HepG2 (cell line): ENCODE data around the gene TNFRSF9. TPM values are rescaled to one million over a fixed set of nuclear protein-coding genes. Genes with fewer than 3 reads are reported as not detected.

Source experiments
- ATAC-seq: fragments of 200-7000 bp; cut with Tn5 transposase; 3 replicates; pipeline ENCODE4 v1.9.1; 2020; ENCODE audit warnings: mild to moderate bottlenecking, moderate library complexity
- BruUV-seq: library from RNA; stranded (reverse); fragments of 400-500 nt; replicated peaks from 2 replicates; lab custom pipeline; 2021; lab: Mats Ljungman, UMichigan
- CTCF ChIA-PET: fragments of 300-600 bp; formaldehyde crosslinking; extraction: SDS; loops from one replicate; lab custom pipeline; 2021; ENCODE audit warnings: low total read pairs, inconsistent platforms, low intra/inter-chr PET ratio; lab: Yijun Ruan, JAX
- POLR2A ChIA-PET: fragments of 350-600 bp; sonication (Branson Sonifier 250); formaldehyde crosslinking; loops from one replicate; lab custom pipeline; 2020; ENCODE audit warnings: antibody characterized with exemption, inconsistent platforms; lab: Yijun Ruan, JAX
- DNase-seq: peaks from one replicate; pipeline ENCODE4 v3.0.0-alpha.2; 2015; ENCODE audit warnings: low spot score
- FAIRE-seq: peaks from 3 replicates; lab custom pipeline; 2011; peaks lifted over from hg19 to GRCh38; lab: Jason Lieb, UNC
- H2AFZ ChIP-seq: one replicate; pipeline ENCODE4 v1.6.1; 2011; ENCODE audit warnings: low read length, inconsistent platforms
- H3K27ac ChIP-seq: fragments of 300-600 bp; 3 replicates; pipeline ENCODE4 v1.8.0; 2011; ENCODE audit warnings: mixed run types, mild to moderate bottlenecking, mixed read lengths, low read length, inconsistent platforms; ENCODE audit not compliant: insufficient read depth; ENCODE audit errors: extremely low read length
- H3K27me3 ChIP-seq, 2 experiments: fragments of 200-600 bp in 1 of 2; 2 replicates in 1 of 2; 3 replicates in 1 of 2; pipeline versions ENCODE4 v1.6.0 to v1.8.0; 2011; ENCODE audit warnings: low read length in 2 of 2, mild to moderate bottlenecking in 2 of 2, moderate library complexity in 2 of 2, inconsistent platforms in 1 of 2; ENCODE audit not compliant: insufficient read depth in 2 of 2, control insufficient read depth in 1 of 2
- H3K36me3 ChIP-seq, 2 experiments: fragments of 200-600 bp in 1 of 2; replicated peaks in 1 of 2; 2 replicates in 1 of 2; 3 replicates in 1 of 2; pipeline versions ENCODE4 v1.5.1 to v1.8.0; 2011; ENCODE audit warnings: low read length in 2 of 2, inconsistent platforms in 1 of 2; ENCODE audit not compliant: insufficient read depth in 2 of 2, control insufficient read depth in 1 of 2
- H3K4me1 ChIP-seq: 2 replicates; pipeline ENCODE4 v1.5.1; 2012; ENCODE audit warnings: low read length, inconsistent platforms; ENCODE audit not compliant: insufficient read depth
- H3K4me2 ChIP-seq: 2 replicates; pipeline ENCODE4 v1.6.0; 2011; ENCODE audit warnings: low read depth, low read length, inconsistent platforms
- H3K4me3 ChIP-seq, 3 experiments: fragments of 200-600 bp in 1 of 3; sonication (generic), shearing (Covaris generic) in 1 of 3; replicated peaks in 1 of 3; 2 replicates each; pipeline ENCODE4 v1.5.1; 2011 to 2016; ENCODE audit warnings: low read length in 3 of 3, inconsistent platforms in 2 of 3, low read depth in 2 of 3, mild to moderate bottlenecking in 2 of 3, control low read depth in 1 of 3, mixed read lengths in 1 of 3; ENCODE audit not compliant: insufficient read depth in 1 of 3
- H3K79me2 ChIP-seq: one replicate; pipeline ENCODE4 v1.6.1; 2011; ENCODE audit warnings: low read length, inconsistent platforms; ENCODE audit not compliant: insufficient read depth
- H3K9ac ChIP-seq: 2 replicates; pipeline ENCODE4 v1.6.0; 2011; ENCODE audit warnings: mild to moderate bottlenecking, low read depth, low read length, inconsistent platforms; ENCODE audit not compliant: insufficient read depth
- H3K9me3 ChIP-seq: 2 replicates; pipeline ENCODE4 v1.5.1; 2012; ENCODE audit warnings: mild to moderate bottlenecking, low read length
- H4K20me1 ChIP-seq: 2 replicates; pipeline ENCODE4 v1.6.0; 2011; ENCODE audit warnings: inconsistent platforms, mild to moderate bottlenecking, low read length, moderate library complexity; ENCODE audit not compliant: insufficient read depth
- CEBPB ChIP-seq: IDR thresholded peaks from 2 replicates; pipeline ENCODE4 v1.6.1; 2011; ENCODE audit warnings: low read depth, low read length, improper control_type of control experiment, borderline replicate concordance
- CEBPG ChIP-seq: IDR thresholded peaks from 2 replicates; pipeline ENCODE4 v1.6.1; 2016
- ETV5 ChIP-seq: IDR thresholded peaks from 2 replicates; pipeline ENCODE4 v1.6.1; 2018; ENCODE audit warnings: missing biosample characterization, missing genetic modification reagents, inconsistent platforms, borderline replicate concordance
- MED1 ChIP-seq: sonication (generic); formaldehyde crosslinking; IDR thresholded peaks from 2 replicates; pipeline ENCODE4 v1.4.0; 2020; ENCODE audit warnings: missing genetic modification reagents
- ZMYM4 ChIP-seq: sonication (generic); formaldehyde crosslinking; IDR thresholded peaks from 2 replicates; pipeline ENCODE4 v1.8.1; 2023; ENCODE audit warnings: mild to moderate bottlenecking, missing genetic modification reagents
- ZNF430 ChIP-seq: sonication (generic); formaldehyde crosslinking; IDR thresholded peaks from 2 replicates; pipeline ENCODE4 v1.9.0; 2021; ENCODE audit warnings: mild to moderate bottlenecking, missing genetic modification reagents
- WGBS: methylation state at CpG from one replicate; pipeline ENCODE4 v1.1.6; 2017; ENCODE audit warnings: low lambda C conversion rate; 5-methylcytosine and 5-hydroxymethylcytosine counted together
- in situ Hi-C: cut with HindIII; loops from 2 replicates; pipeline ENCODE4 v1.10.0; 2017; ENCODE audit warnings: low pct_unique_long_range_greater_than_20kb; ENCODE audit not compliant: extremely low pct_ligation_motif_present
- intact Hi-C: fragments of 100-400 bp; cut with micrococcal nuclease; formaldehyde crosslinking; loops from one replicate; pipeline ENCODE4 v1.10.0; 2022; ENCODE audit not compliant: unreplicated experiment
- polyA plus RNA-seq, 8 experiments: library from polyadenylated mRNA; depleted of rRNA in 3 of 8; stranded (reverse) in 7 of 8; unstranded in 1 of 8; fragments of >200 nt; fragmentation: Illumina TruSeq in 4 of 8; extraction: Trizol in 4 of 8; gene quantifications; 2 replicates each; pipeline versions ENCODE4 v1.2.1 to v1.2.3, GENCODE V29; 2011 to 2016; ENCODE audit warnings: low read depth in 4 of 8, missing spikeins in 1 of 8, mixed read lengths in 1 of 8; ENCODE audit not compliant: insufficient read depth in 1 of 8
- total RNA-seq, 5 experiments: library from RNA; depleted of rRNA; stranded (reverse); fragments of >200 nt; fragmentation: Illumina TruSeq; extraction: Trizol; gene quantifications; 2 replicates each; pipeline ENCODE4 v1.2.3, GENCODE V29; 2016; ENCODE audit warnings: low read depth in 1 of 5
- TF ChIP-seq, protein P1 (sequence below): sonication (generic); formaldehyde crosslinking; IDR thresholded peaks from 2 replicates; pipeline ENCODE4 v1.4.0; 2020; ENCODE audit warnings: mild to moderate bottlenecking, missing genetic modification reagents
- TF ChIP-seq, protein P2 (sequence below): IDR thresholded peaks from 2 replicates; pipeline ENCODE4 v1.6.1; 2016
- TF ChIP-seq, protein P3 (sequence below): sonication (generic); formaldehyde crosslinking; conservative IDR thresholded peaks from 2 replicates; pipeline ENCODE4 v1.4.0; 2020; ENCODE audit warnings: mild to moderate bottlenecking, missing genetic modification reagents, moderate library complexity

The TNFRSF9 gene
- total and polyA plus RNA-seq, 2 of the 13 experiments (the other 11 are each of a cell fraction or from before 2014, with no cell fraction given), result 0.07 TPM; not detected in 1

DNA sequence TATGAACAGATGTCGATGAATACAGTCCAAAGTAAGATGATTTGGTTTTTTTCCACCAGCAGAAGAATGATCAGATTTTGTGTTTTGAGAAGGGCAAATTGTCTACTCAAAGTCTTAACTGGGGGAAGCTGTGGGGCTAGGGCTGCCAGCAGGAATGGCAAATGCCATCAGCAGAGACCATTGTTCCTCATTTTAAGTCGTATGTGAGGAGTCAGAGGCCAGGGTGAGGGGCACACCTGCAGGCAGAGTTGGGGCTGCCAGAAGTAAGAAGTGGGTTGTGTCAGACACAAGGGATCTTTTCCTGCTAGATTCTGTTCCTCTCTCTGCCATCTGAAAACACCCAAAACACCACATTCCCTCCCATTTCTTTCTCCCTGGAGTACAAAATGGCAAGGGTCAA is 29.6 kb upstream of the TNFRSF9 start (continued):
- TF ChIP-seq, protein P1, sequence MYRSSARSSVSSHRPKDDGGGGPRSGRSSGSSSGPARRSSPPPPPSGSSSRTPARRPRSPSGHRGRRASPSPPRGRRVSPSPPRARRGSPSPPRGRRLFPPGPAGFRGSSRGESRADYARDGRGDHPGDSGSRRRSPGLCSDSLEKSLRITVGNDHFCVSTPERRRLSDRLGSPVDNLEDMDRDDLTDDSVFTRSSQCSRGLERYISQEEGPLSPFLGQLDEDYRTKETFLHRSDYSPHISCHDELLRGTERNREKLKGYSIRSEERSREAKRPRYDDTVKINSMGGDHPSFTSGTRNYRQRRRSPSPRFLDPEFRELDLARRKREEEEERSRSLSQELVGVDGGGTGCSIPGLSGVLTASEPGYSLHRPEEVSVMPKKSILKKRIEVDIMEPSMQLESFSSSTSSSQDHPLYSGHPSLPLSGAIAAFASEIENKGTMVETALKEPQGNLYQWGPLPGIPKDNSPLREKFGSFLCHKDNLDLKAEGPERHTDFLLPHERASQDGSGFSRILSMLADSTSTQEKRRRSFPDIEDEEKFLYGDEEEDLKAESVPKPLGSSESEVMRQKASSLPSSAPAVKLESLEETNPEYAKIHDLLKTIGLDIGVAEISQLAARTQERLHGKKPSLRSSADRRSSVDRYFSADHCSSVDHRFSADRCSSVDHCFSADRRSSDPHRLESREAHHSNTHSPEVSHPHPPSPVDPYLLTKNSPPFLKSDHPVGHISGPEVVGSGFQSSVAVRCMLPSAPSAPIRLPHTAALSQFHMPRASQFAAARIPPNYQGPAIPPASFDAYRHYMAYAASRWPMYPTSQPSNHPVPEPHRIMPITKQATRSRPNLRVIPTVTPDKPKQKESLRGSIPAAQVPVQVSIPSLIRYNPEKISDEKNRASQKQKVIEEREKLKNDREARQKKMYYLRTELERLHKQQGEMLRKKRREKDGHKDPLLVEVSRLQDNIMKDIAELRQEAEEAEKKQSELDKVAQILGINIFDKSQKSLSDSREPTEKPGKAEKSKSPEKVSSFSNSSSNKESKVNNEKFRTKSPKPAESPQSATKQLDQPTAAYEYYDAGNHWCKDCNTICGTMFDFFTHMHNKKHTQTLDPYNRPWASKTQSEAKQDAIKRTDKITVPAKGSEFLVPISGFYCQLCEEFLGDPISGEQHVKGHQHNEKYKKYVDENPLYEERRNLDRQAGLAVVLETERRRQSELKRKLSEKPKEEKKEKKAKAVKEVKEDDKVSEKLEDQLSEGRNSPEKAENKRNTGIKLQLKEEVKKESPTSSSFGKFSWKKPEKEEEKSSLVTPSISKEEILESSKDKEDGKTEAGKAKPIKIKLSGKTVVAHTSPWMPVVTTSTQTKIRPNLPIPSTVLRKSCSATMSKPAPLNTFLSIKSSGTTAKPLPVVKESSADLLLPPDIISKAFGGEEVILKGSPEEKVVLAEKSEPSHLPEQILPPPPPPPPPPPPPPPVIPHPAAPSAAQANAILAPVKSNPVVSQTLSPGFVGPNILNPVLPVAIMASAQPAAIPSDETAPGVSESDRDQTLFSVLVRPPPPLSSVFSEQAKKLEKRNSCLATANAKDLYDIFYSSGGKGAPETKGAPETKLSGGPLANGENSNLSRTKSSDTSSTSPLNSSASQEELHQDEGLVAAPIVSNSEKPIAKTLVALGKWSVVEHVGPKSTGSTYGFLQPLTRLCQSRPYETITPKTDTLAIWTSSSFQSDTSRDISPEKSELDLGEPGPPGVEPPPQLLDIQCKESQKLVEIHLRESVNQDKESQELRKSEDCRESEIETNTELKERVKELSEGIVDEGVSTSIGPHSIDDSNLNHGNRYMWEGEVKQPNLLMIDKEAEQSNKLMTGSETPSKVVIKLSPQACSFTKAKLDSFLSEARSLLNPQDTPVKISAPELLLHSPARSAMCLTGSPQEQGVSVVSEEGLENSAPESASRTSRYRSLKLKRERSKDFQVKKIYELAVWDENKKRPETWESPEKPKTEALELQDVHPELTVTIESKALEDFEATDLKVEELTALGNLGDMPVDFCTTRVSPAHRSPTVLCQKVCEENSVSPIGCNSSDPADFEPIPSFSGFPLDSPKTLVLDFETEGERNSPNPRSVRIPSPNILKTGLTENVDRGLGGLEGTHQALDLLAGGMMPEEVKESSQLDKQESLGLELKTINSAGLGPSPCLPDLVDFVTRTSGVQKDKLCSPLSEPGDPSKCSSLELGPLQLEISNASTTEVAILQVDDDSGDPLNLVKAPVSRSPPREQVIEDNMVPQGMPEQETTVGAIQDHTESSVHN (CRISPR knock-in tag), result no peak
- TF ChIP-seq ETV5 (CRISPR knock-in tag), result no peak
- no peak for TF ChIP-seq MED1 (CRISPR knock-in tag)
- no peak for TF ChIP-seq ZMYM4 (CRISPR knock-in tag)

DNA sequence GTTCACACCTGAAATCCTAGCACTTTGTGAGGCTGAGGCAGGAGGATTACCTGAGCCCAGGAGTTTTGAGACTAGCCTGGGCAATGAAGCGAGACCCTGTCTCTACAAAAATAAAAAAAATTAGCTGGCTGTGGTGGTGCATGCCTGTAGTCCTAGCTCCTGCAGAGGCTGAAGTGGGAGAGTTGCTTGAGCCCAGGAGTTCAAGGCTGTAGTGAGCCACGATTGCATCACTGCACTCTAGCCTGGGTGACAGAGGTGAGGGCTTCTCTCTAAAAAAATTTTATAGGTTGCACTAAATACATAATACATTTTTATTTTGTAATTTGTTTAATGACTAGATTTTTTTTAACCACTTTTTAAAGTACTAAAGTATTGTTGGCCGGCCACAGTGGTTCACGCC is 27.0 kb upstream of the TNFRSF9 start:
- 78% methylated on average over 4 of the region's 4 CpGs for WGBS
- H3K27ac ChIP-seq, result no peak overlapping the region
- peaks cover 51% of the 10 kb centered on the region for H3K79me2 ChIP-seq
- peaks cover 49% of the 10 kb centered on the region for H3K4me1 ChIP-seq
- H3K4me2 ChIP-seq, result 0 out of 2 replicates have a peak overlapping the region, but pooled peaks have one; percentile 21
- ATAC-seq, result peak; percentile 63; the same call in 2 of the 3 replicates
- no peaks in the 10 kb centered on the region for H3K27me3 ChIP-seq
- ChIA-PET POLR2A (no interaction called here), CTCF (no interaction called here)
- no peak overlapping the region for H3K9ac ChIP-seq
- intact Hi-C loops, result no loop called here
- FAIRE-seq, result no peak
- in situ Hi-C loops, result no loop called here
- no peaks in the 10 kb centered on the region for H4K20me1 ChIP-seq
- no TSS peak for BruUV-seq
- H3K9me3 ChIP-seq, result no peaks in the 10 kb centered on the region
- H2AFZ ChIP-seq, result no peak overlapping the region
- DNase-seq, result peak; percentile 18
- H3K4me3 ChIP-seq, result no peak overlapping the region
- H3K36me3 ChIP-seq, result peaks cover 25 to 70% of the 10 kb centered on the region in 2 experiments
- TF ChIP-seq, protein P2, sequence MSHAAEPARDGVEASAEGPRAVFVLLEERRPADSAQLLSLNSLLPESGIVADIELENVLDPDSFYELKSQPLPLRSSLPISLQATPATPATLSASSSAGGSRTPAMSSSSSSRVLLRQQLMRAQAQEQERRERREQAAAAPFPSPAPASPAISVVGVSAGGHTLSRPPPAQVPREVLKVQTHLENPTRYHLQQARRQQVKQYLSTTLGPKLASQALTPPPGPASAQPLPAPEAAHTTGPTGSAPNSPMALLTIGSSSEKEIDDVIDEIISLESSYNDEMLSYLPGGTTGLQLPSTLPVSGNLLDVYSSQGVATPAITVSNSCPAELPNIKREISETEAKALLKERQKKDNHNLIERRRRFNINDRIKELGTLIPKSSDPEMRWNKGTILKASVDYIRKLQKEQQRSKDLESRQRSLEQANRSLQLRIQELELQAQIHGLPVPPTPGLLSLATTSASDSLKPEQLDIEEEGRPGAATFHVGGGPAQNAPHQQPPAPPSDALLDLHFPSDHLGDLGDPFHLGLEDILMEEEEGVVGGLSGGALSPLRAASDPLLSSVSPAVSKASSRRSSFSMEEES (CRISPR knock-in tag), result no peak
- TF ChIP-seq, protein P3, sequence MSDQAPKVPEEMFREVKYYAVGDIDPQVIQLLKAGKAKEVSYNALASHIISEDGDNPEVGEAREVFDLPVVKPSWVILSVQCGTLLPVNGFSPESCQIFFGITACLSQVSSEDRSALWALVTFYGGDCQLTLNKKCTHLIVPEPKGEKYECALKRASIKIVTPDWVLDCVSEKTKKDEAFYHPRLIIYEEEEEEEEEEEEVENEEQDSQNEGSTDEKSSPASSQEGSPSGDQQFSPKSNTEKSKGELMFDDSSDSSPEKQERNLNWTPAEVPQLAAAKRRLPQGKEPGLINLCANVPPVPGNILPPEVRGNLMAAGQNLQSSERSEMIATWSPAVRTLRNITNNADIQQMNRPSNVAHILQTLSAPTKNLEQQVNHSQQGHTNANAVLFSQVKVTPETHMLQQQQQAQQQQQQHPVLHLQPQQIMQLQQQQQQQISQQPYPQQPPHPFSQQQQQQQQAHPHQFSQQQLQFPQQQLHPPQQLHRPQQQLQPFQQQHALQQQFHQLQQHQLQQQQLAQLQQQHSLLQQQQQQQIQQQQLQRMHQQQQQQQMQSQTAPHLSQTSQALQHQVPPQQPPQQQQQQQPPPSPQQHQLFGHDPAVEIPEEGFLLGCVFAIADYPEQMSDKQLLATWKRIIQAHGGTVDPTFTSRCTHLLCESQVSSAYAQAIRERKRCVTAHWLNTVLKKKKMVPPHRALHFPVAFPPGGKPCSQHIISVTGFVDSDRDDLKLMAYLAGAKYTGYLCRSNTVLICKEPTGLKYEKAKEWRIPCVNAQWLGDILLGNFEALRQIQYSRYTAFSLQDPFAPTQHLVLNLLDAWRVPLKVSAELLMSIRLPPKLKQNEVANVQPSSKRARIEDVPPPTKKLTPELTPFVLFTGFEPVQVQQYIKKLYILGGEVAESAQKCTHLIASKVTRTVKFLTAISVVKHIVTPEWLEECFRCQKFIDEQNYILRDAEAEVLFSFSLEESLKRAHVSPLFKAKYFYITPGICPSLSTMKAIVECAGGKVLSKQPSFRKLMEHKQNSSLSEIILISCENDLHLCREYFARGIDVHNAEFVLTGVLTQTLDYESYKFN (CRISPR knock-in tag), result 0 out of 2 replicates have a peak, but pooled peaks have one; percentile 15
- TF ChIP-seq CEBPG (CRISPR knock-in tag) (peak; percentile 84), ZNF430 (CRISPR knock-in tag) (no peak), CEBPB (peak; percentile 82)
